ENCODE data around the gene TMBIM6. TPM values are rescaled to one million over a fixed set of nuclear protein-coding genes. Genes with fewer than 3 reads are reported as not detected.

TMBIM6 gene, protein sequence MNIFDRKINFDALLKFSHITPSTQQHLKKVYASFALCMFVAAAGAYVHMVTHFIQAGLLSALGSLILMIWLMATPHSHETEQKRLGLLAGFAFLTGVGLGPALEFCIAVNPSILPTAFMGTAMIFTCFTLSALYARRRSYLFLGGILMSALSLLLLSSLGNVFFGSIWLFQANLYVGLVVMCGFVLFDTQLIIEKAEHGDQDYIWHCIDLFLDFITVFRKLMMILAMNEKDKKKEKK
- total RNA-seq (2014; rRNA removed; shearing (Covaris generic); ENCODE audit: low replicate concordance): 180 and 386 TPM in 2 replicates

GRCh38 chr12:49740930-49741881 is at the start of gene TMBIM6:
Gene TMBIM6 (plus strand): TSS chr12:49741557. CDS start chr12:49752494, 10,937 bp downstream.
- H3K4me2 ChIP-seq (ENCODE audit: low read depth, low read length, poor library complexity, severe bottlenecking): peak within 1 kb of the TSS; percentile 89
- no peaks in the 10 kb centered on the region for H3K9me3 ChIP-seq (ENCODE audit: low read length)
- peaks cover 10% of the 10 kb centered on the region; the same call in 1 of the 2 replicates for H3K36me3 ChIP-seq (ENCODE audit: insufficient read depth, low read length)
- peaks cover 23% of the 10 kb centered on the region for H3K4me1 ChIP-seq (ENCODE audit: low read length)
- no peaks in the 10 kb centered on the region for H3K27me3 ChIP-seq (ENCODE audit: low read length)
- H4K20me1 ChIP-seq (ENCODE audit: insufficient read depth, low read depth, low read length): peaks cover 34% of the 10 kb centered on the region
- H3K4me3 ChIP-seq (ENCODE audit: low read length): peak within 1 kb of the TSS; percentile 93
- H3K9me2 ChIP-seq (replicated peaks; ENCODE audit: insufficient read depth, low read length): no peaks in the 10 kb centered on the region
- peak within 1 kb of the TSS; percentile 88 for H3K9ac ChIP-seq (ENCODE audit: low read length)
- peaks cover 48% of the 10 kb centered on the region for H3K79me2 ChIP-seq (ENCODE audit: low read length)
- peak within 1 kb of the TSS; percentile 100 for H2AFZ ChIP-seq (ENCODE audit: low read length)
- H3K27ac ChIP-seq (ENCODE audit: low read length): peak within 1 kb of the TSS; percentile 78
- DNase-seq: peak; percentile 100

DNA sequence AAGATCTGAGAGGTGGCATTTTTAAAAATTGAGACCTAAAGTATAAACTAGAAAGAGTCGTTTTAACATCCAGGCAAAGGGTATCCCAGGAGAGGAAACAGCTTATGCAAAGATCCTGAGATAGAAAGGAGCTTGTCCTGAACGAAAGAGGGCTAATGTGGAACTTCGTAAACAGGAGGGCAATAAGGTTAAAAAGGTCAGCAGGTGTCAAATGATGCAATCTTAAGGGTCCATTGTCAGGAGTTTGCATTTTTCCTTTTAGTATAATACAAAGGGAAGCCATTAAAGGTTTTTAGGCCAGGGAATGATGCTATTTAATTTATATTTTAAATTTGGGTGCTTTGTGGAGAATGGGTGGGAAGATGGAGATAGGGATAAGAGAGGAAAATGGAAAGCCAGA is 48.5 kb upstream of the TMBIM6 start:
- no peak overlapping the region for H3K4me3 ChIP-seq (ENCODE audit: low read length)
- H3K27me3 ChIP-seq (ENCODE audit: low read length): no peaks in the 10 kb centered on the region
- no peaks in the 10 kb centered on the region; the same call in 1 of the 2 replicates for H4K20me1 ChIP-seq (ENCODE audit: insufficient read depth, low read depth, low read length)
- H2AFZ ChIP-seq (ENCODE audit: low read length): no peak overlapping the region
- no peak overlapping the region for H3K4me2 ChIP-seq (ENCODE audit: low read depth, low read length, poor library complexity, severe bottlenecking)
- H3K9me2 ChIP-seq (replicated peaks; ENCODE audit: insufficient read depth, low read length): no peaks in the 10 kb centered on the region
- no peaks in the 10 kb centered on the region for H3K9me3 ChIP-seq (ENCODE audit: low read length)
- H3K36me3 ChIP-seq (ENCODE audit: insufficient read depth, low read length): no peaks in the 10 kb centered on the region
- H3K79me2 ChIP-seq (ENCODE audit: low read length): no peaks in the 10 kb centered on the region
- H3K27ac ChIP-seq (ENCODE audit: low read length): no peak overlapping the region
- no peak for DNase-seq
- H3K4me1 ChIP-seq (ENCODE audit: low read length): peaks cover 5% of the 10 kb centered on the region
- H3K9ac ChIP-seq (ENCODE audit: low read length): no peak overlapping the region

DNA sequence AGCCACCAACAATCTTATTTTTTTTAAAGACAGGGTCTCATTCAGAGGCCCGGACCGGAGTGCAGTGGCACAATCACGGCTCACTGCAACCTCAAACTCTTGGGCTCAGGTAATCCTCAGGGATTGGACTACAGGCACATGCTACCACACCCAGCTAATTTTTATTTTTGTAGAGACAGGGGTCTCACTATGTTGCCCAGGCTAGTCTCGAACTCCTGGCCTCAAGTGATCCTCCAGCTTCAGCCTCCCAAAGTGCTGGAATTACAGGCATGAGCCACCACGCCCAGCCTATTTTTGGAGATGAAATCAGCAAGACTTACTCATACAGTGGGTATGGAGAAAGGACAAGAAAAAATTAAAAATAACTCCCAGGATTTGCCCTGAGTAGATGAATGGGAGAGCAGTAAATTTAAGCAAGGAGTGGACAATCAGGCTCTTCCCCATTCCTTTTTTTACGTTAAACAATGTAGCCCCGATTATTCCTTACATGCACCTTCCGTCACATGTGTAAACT is 47.4 kb upstream of the TMBIM6 start:
- Histone ChIP-seq H3K9me3 (ENCODE audit: low read length) (no peaks in the 10 kb centered on the region), H3K4me3 (ENCODE audit: low read length) (no peak overlapping the region), H3K4me2 (ENCODE audit: low read depth, low read length, poor library complexity, severe bottlenecking) (no peak overlapping the region), H3K79me2 (ENCODE audit: low read length) (no peaks in the 10 kb centered on the region), H3K36me3 (ENCODE audit: insufficient read depth, low read length) (no peaks in the 10 kb centered on the region), H3K4me1 (ENCODE audit: low read length) (peaks cover 16% of the 10 kb centered on the region), H4K20me1 (ENCODE audit: insufficient read depth, low read depth, low read length) (no peaks in the 10 kb centered on the region; the same call in 1 of the 2 replicates), H3K9ac (ENCODE audit: low read length) (no peak overlapping the region), H3K27ac (ENCODE audit: low read length) (no peak overlapping the region), H3K27me3 (ENCODE audit: low read length) (no peaks in the 10 kb centered on the region), H3K9me2 (replicated peaks; ENCODE audit: insufficient read depth, low read length) (no peaks in the 10 kb centered on the region), H2AFZ (ENCODE audit: low read length) (no peak overlapping the region)
- DNase-seq: no peak

- no peak overlapping the region for H2AFZ ChIP-seq (ENCODE audit: low read length)
- no peaks in the 10 kb centered on the region for H3K27me3 ChIP-seq (ENCODE audit: low read length)
- H3K27ac ChIP-seq (ENCODE audit: low read length): no peak overlapping the region
- H3K9me2 ChIP-seq (replicated peaks; ENCODE audit: insufficient read depth, low read length): no peaks in the 10 kb centered on the region
- no peak overlapping the region for H3K4me3 ChIP-seq (ENCODE audit: low read length)
- peaks cover 25% of the 10 kb centered on the region for H3K4me1 ChIP-seq (ENCODE audit: low read length)
- DNase-seq: no peak
- no peaks in the 10 kb centered on the region for H4K20me1 ChIP-seq (ENCODE audit: insufficient read depth, low read depth, low read length)
- H3K9ac ChIP-seq (ENCODE audit: low read length): no peak overlapping the region
- no peak overlapping the region for H3K4me2 ChIP-seq (ENCODE audit: low read depth, low read length, poor library complexity, severe bottlenecking)
- no peaks in the 10 kb centered on the region for H3K9me3 ChIP-seq (ENCODE audit: low read length)
- H3K79me2 ChIP-seq (ENCODE audit: low read length): no peaks in the 10 kb centered on the region
- H3K36me3 ChIP-seq (ENCODE audit: insufficient read depth, low read length): no peaks in the 10 kb centered on the region
These were observed 44.6 kb upstream of the TMBIM6 start for GRCh38 chr12:49696723-49697122.

DNA sequence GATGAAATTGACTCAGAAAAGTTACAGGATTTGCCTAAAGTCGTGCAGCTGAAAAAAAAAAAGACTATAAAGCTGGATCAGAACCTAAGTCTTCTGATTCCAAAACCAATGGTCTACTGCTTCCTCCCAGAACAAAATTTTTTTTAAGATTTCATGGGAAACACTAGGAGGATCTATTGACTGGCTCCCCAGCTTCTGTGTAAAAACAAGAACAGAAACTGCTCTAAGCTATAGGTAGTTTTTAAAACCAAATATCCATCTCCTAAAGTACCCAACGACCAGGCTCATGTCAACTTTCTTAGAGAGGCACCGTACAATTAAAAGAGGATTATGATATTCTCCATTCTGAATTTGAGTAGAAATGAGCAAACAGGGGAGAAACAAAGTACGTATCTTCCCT is 43.5 kb upstream of the TMBIM6 start:
- Histone ChIP-seq H3K9ac (ENCODE audit: low read length) (no peak overlapping the region), H3K79me2 (ENCODE audit: low read length) (no peaks in the 10 kb centered on the region), H3K4me3 (ENCODE audit: low read length) (no peak overlapping the region), H3K27me3 (ENCODE audit: low read length) (no peaks in the 10 kb centered on the region), H4K20me1 (ENCODE audit: insufficient read depth, low read depth, low read length) (no peaks in the 10 kb centered on the region), H3K36me3 (ENCODE audit: insufficient read depth, low read length) (no peaks in the 10 kb centered on the region), H2AFZ (ENCODE audit: low read length) (no peak overlapping the region), H3K4me1 (ENCODE audit: low read length) (peaks cover 32% of the 10 kb centered on the region), H3K4me2 (ENCODE audit: low read depth, low read length, poor library complexity, severe bottlenecking) (peak overlapping the region; percentile 76), H3K9me2 (replicated peaks; ENCODE audit: insufficient read depth, low read length) (no peaks in the 10 kb centered on the region), H3K9me3 (ENCODE audit: low read length) (no peaks in the 10 kb centered on the region), H3K27ac (ENCODE audit: low read length) (no peak overlapping the region)
- DNase-seq: no peak

DNA sequence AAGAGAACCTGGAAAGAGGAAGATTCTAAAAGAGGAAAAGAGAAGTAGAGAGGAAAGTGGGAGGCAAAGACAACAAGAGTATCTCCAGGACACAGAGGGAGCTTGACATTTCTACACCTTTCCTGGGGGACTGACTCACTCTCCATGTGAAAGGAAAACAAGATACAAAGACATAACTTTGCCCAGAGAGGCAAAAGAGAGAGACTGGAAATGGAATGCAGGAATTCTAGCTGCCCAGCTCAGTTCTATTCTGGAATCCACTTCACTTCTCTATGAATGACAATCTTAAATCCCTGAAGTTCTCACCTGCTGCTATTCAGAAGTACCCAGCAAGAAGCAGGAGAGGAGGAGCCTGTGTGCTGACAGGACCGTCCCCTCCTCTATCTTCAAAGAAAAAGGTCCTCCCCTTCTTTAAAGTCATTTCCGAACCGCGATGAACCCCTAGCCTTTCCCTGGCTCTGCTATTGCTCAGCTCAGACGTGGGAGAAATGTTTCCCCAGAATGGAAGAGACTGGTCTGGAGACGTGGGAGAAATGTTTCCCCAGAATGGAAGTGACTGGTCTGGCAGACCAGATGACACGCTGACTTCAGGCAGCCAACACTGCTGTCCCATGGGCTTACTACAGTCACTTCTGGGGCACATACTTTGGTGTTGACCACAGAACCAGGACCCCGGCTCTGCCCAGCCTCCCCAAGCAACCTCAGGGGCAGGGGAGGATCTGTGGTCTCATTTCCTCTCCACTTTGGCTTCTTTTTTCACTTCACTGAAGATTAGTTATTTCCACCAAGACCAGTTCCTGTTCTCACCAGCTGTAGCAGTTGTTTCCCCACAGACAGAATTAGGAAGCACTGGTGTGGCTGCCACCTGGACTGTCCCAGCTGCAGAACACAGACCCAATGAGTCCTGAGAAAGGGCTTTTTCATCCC is 42.5 kb upstream of the TMBIM6 start:
- H3K27ac ChIP-seq (ENCODE audit: low read length): peak overlapping the region; percentile 48; the same call in 1 of the 2 replicates
- H3K4me3 ChIP-seq (ENCODE audit: low read length): peak overlapping the region; percentile 63
- H2AFZ ChIP-seq (ENCODE audit: low read length): no peak overlapping the region
- no peaks in the 10 kb centered on the region for H3K9me3 ChIP-seq (ENCODE audit: low read length)
- peak; percentile 84 for DNase-seq
- H3K36me3 ChIP-seq (ENCODE audit: insufficient read depth, low read length): no peaks in the 10 kb centered on the region
- peaks cover 7% of the 10 kb centered on the region; the same call in 1 of the 2 replicates for H4K20me1 ChIP-seq (ENCODE audit: insufficient read depth, low read depth, low read length)
- peaks cover 35% of the 10 kb centered on the region for H3K4me1 ChIP-seq (ENCODE audit: low read length)
- peak overlapping the region; percentile 53 for H3K9ac ChIP-seq (ENCODE audit: low read length)
- H3K27me3 ChIP-seq (ENCODE audit: low read length): no peaks in the 10 kb centered on the region
- H3K9me2 ChIP-seq (replicated peaks; ENCODE audit: insufficient read depth, low read length): no peaks in the 10 kb centered on the region
- peak overlapping the region; percentile 76 for H3K4me2 ChIP-seq (ENCODE audit: low read depth, low read length, poor library complexity, severe bottlenecking)
- H3K79me2 ChIP-seq (ENCODE audit: low read length): no peaks in the 10 kb centered on the region

GRCh38 chr12:49702009-49702408 is 39.3 kb upstream of the TMBIM6 start:
- DNase-seq: no peak
- H3K4me2 ChIP-seq (ENCODE audit: low read depth, low read length, poor library complexity, severe bottlenecking): no peak overlapping the region
- H3K79me2 ChIP-seq (ENCODE audit: low read length): no peaks in the 10 kb centered on the region
- H2AFZ ChIP-seq (ENCODE audit: low read length): no peak overlapping the region
- H3K27ac ChIP-seq (ENCODE audit: low read length): no peak overlapping the region
- H3K9me2 ChIP-seq (replicated peaks; ENCODE audit: insufficient read depth, low read length): no peaks in the 10 kb centered on the region
- peaks cover 11% of the 10 kb centered on the region; the same call in 1 of the 2 replicates for H4K20me1 ChIP-seq (ENCODE audit: insufficient read depth, low read depth, low read length)
- no peak overlapping the region for H3K4me3 ChIP-seq (ENCODE audit: low read length)
- H3K9me3 ChIP-seq (ENCODE audit: low read length): no peaks in the 10 kb centered on the region
- no peaks in the 10 kb centered on the region for H3K27me3 ChIP-seq (ENCODE audit: low read length)
- peaks cover 53% of the 10 kb centered on the region for H3K4me1 ChIP-seq (ENCODE audit: low read length)
- H3K9ac ChIP-seq (ENCODE audit: low read length): no peak overlapping the region
- no peaks in the 10 kb centered on the region for H3K36me3 ChIP-seq (ENCODE audit: insufficient read depth, low read length)
